Glutamatergic neuron (in vitro differentiated cells): ENCODE data around the gene FAM83G. TPM values are rescaled to one million over a fixed set of nuclear protein-coding genes. Genes with fewer than 3 reads are reported as not detected.

Experiments
- DNase-seq: peaks from one replicate; pipeline ENCODE4 v3.0.0; 2022
- H3K27ac Mint-ChIP-seq: one replicate; pipeline ENCODE4 v1.8.0; 2020; ENCODE audit warnings: mild to moderate bottlenecking, mixed read lengths, inconsistent platforms; ENCODE audit not compliant: unreplicated experiment
- H3K27me3 Mint-ChIP-seq: one replicate; pipeline ENCODE4 v1.8.0; 2020; ENCODE audit warnings: mild to moderate bottlenecking, moderate library complexity, mixed read lengths, inconsistent platforms; ENCODE audit not compliant: unreplicated experiment
- H3K36me3 Mint-ChIP-seq: one replicate; pipeline ENCODE4 v1.8.0; 2020; ENCODE audit warnings: mild to moderate bottlenecking, mixed read lengths, inconsistent platforms; ENCODE audit not compliant: unreplicated experiment
- H3K4me1 Mint-ChIP-seq: one replicate; pipeline ENCODE4 v1.8.0; 2020; ENCODE audit warnings: mild to moderate bottlenecking, low read depth, mixed read lengths, inconsistent platforms; ENCODE audit not compliant: unreplicated experiment
- H3K4me3 Mint-ChIP-seq: one replicate; pipeline ENCODE4 v1.8.0; 2020; ENCODE audit warnings: mild to moderate bottlenecking, mixed read lengths, inconsistent platforms; ENCODE audit not compliant: unreplicated experiment
- H3K9me3 Mint-ChIP-seq: one replicate; pipeline ENCODE4 v1.8.0; 2020; ENCODE audit warnings: mild to moderate bottlenecking, moderate library complexity, mixed read lengths, inconsistent platforms; ENCODE audit not compliant: unreplicated experiment
- CTCF ChIP-seq: fragments of 200-600 bp; sonication (generic); IDR thresholded peaks from one replicate; pipeline ENCODE4 v1.5.0; 2021; ENCODE audit not compliant: partially characterized antibody, unreplicated experiment
- total RNA-seq: library from RNA; stranded (reverse); fragmentation: NEBNext Ultra II Directional; extraction: Animal tissue kit (Norgen Biotek cat#: 25700); gene quantifications from one replicate; pipeline ENCODE4 v1.2.1, GENCODE V29; 2021; ENCODE audit not compliant: unreplicated experiment

The FAM83G gene
- total RNA-seq, 1 donor from 2014 or later, result 2.0 TPM

GRCh38 chr17:18950944-18951905, 53.3 kb downstream of the FAM83G start:
- Mint-ChIP-seq H3K36me3 (no peaks in the 10 kb centered on the region), H3K27me3 (peaks cover 1% of the 10 kb centered on the region), H3K9me3 (peaks cover 6% of the 10 kb centered on the region), H3K27ac (no peak overlapping the region), H3K4me3 (no peak overlapping the region), H3K4me1 (peaks cover 4% of the 10 kb centered on the region)
- TF ChIP-seq CTCF, result no peak
- no peak for DNase-seq

DNA sequence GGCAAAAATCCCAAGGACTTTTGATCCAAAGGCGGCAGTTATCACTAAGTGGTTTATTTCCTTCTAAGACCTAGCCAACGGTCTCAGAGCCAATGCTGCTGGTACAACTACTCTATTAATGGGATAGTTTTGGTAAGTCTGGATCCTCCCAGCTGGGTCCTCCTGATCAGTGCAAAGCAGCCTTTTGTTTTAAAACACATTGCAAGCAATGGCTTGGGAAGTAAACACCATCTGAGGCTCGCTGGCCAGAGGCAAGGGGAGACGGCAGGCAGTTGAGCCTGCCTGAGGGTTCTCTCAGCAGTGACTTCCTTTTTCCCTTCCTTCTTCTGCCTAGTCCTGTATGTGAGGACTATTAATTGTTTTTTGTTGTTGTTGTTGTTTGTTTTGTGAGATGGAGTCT, 54.2 kb downstream of the FAM83G start:
- H3K4me1 Mint-ChIP-seq, result peaks cover 8% of the 10 kb centered on the region
- peaks cover 6% of the 10 kb centered on the region for H3K9me3 Mint-ChIP-seq
- H3K27me3 Mint-ChIP-seq, result peaks cover 1% of the 10 kb centered on the region
- no peak overlapping the region for H3K27ac Mint-ChIP-seq
- H3K4me3 Mint-ChIP-seq, result no peak overlapping the region
- no peak for DNase-seq
- no peak for TF ChIP-seq CTCF
- H3K36me3 Mint-ChIP-seq, result no peaks in the 10 kb centered on the region

GRCh38 chr17:18949566-18949965, 55.0 kb downstream of the FAM83G start:
- Mint-ChIP-seq H3K27me3 (peaks cover 1% of the 10 kb centered on the region), H3K27ac (no peak overlapping the region), H3K9me3 (peaks cover 6% of the 10 kb centered on the region), H3K36me3 (no peaks in the 10 kb centered on the region), H3K4me3 (no peak overlapping the region), H3K4me1 (peaks cover 8% of the 10 kb centered on the region)
- no peak for TF ChIP-seq CTCF
- DNase-seq, result no peak

DNA sequence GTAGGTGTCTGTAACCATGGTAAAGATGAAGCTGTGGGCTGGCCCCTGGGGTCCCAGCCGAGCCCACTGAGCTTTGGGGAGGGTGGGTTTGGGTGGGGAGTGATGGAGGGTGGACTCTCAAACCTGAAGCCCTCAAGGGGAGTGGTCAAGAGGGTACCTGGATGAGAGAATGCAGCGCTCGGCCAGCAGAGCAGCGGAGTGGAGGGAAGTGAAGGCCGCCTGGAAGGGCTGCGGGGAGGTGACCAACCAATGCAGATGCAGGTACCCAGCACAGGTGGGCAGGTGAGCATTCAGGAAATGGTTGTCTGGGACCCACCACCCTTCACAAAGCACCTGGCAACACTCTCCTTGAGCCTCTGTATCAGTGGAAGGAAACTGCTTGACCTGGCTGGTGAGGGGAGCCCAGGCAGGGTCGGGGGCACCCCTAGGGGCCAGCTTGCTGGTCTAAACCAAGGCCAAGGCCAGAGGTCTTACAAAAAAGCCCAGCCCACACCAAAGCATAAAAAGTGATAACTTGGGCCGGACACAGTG, 56.0 kb downstream of the FAM83G start:
- H3K4me3 Mint-ChIP-seq, result no peak overlapping the region
- peaks cover 8% of the 10 kb centered on the region for H3K4me1 Mint-ChIP-seq
- no peak for TF ChIP-seq CTCF
- H3K36me3 Mint-ChIP-seq, result no peaks in the 10 kb centered on the region
- H3K27me3 Mint-ChIP-seq, result peaks cover 1% of the 10 kb centered on the region
- H3K9me3 Mint-ChIP-seq, result peaks cover 6% of the 10 kb centered on the region
- H3K27ac Mint-ChIP-seq, result no peak overlapping the region
- DNase-seq, result no peak

GRCh38 chr17:18947866-18948265, 56.7 kb downstream of the FAM83G start:
- no peak for TF ChIP-seq CTCF
- peaks cover 8% of the 10 kb centered on the region for H3K4me1 Mint-ChIP-seq
- peaks cover 1% of the 10 kb centered on the region for H3K27me3 Mint-ChIP-seq
- no peak overlapping the region for H3K4me3 Mint-ChIP-seq
- peaks cover 6% of the 10 kb centered on the region for H3K9me3 Mint-ChIP-seq
- no peaks in the 10 kb centered on the region for H3K36me3 Mint-ChIP-seq
- DNase-seq, result no peak
- no peak overlapping the region for H3K27ac Mint-ChIP-seq
